IgD-negative memory B cell (primary cell): ENCODE data around the gene POLR1E. TPM values are rescaled to one million over a fixed set of nuclear protein-coding genes. Genes with fewer than 3 reads are reported as not detected.
"Not testable (repeated sequence)": the region's sequence is repeated elsewhere in the genome, so short reads cannot be mapped to it uniquely, and the experiment has no call there.

Experiments used
- H3K27ac Mint-ChIP-seq, 3 donors: one replicate each; pipeline ENCODE4 v1.8.0; 2020 to 2022; ENCODE audit warnings: mild to moderate bottlenecking in 3 of 3, mixed read lengths in 3 of 3, moderate library complexity in 1 of 3
- H3K27me3 Mint-ChIP-seq: one replicate; pipeline ENCODE4 v1.8.0; 2021; ENCODE audit warnings: mixed read lengths
- H3K36me3 Mint-ChIP-seq: one replicate; pipeline ENCODE4 v1.8.0; 2020; ENCODE audit warnings: mild to moderate bottlenecking, mixed read lengths
- H3K4me1 Mint-ChIP-seq, 3 donors: one replicate each; pipeline ENCODE4 v1.8.0; 2020 to 2022; ENCODE audit warnings: mixed read lengths in 3 of 3, mild to moderate bottlenecking in 1 of 3
- H3K4me3 Mint-ChIP-seq, 4 donors: one replicate each; pipeline ENCODE4 v1.8.0; 2020 to 2022; ENCODE audit warnings: mild to moderate bottlenecking in 4 of 4, mixed read lengths in 4 of 4, moderate library complexity in 3 of 4
- H3K9me3 Mint-ChIP-seq, 3 donors: one replicate each; pipeline ENCODE4 v1.8.0; 2020 to 2021; ENCODE audit warnings: mixed read lengths in 3 of 3, mild to moderate bottlenecking in 1 of 3
- polyA plus RNA-seq: library from polyadenylated mRNA; unstranded; fragments of 300-500 nt; fragmentation: Illumina TruSeq; gene quantifications from one replicate; pipeline ENCODE4 v1.2.3, GENCODE V29; 2021

Gene POLR1E
- polyA plus RNA-seq, 1 donor from 2014 or later = 13.7 TPM

GRCh38 chr9:37504605-37505004 is 18.9 kb downstream of the POLR1E start:
- H3K4me1 Mint-ChIP-seq = peaks cover 0 to 2% (median 0%) of the 10 kb centered on the region in 3 donors
- H3K27ac Mint-ChIP-seq = peak overlapping the region in 1 of 3 donors; percentile 80
- no peaks in the 10 kb centered on the region for H3K9me3 Mint-ChIP-seq
- no peaks in the 10 kb centered on the region for H3K27me3 Mint-ChIP-seq
- no peak overlapping the region for H3K4me3 Mint-ChIP-seq
- H3K36me3 Mint-ChIP-seq = no peaks in the 10 kb centered on the region

GRCh38 chr9:37507566-37508134 is 21.9 kb downstream of the POLR1E start:
- peaks cover under 1% of the 10 kb centered on the region for H3K36me3 Mint-ChIP-seq
- H3K4me3 Mint-ChIP-seq = peak overlapping the region in 1 of 4 donors; percentile 45
- H3K4me1 Mint-ChIP-seq = peaks cover 0 to 2% (median 0%) of the 10 kb centered on the region in 3 donors
- H3K27me3 Mint-ChIP-seq = no peaks in the 10 kb centered on the region
- H3K27ac Mint-ChIP-seq = no peak overlapping the region
- H3K9me3 Mint-ChIP-seq = no peaks in the 10 kb centered on the region

- Mint-ChIP-seq H3K36me3 (peaks cover 2% of the 10 kb centered on the region), H3K27ac (peak overlapping the region in 2 of 3 donors; percentile 16 to 97), H3K4me3 (no peak overlapping the region), H3K9me3 (no peaks in the 10 kb centered on the region), H3K4me1 (peaks cover 0 to 2% (median 0%) of the 10 kb centered on the region in 3 donors), H3K27me3 (no peaks in the 10 kb centered on the region)
Measured at GRCh38 chr9:37508135-37508833, 22.5 kb downstream of the POLR1E start.

- H3K9me3 Mint-ChIP-seq = no peaks in the 10 kb centered on the region
- no peaks in the 10 kb centered on the region for H3K27me3 Mint-ChIP-seq
- peaks cover 0 to 2% (median 0%) of the 10 kb centered on the region in 3 donors for H3K4me1 Mint-ChIP-seq
- no peak overlapping the region for H3K4me3 Mint-ChIP-seq
- H3K27ac Mint-ChIP-seq = peak overlapping the region in 1 of 3 donors; percentile 97
- H3K36me3 Mint-ChIP-seq = peaks cover 2% of the 10 kb centered on the region
Measured at GRCh38 chr9:37508834-37509206, 23.1 kb downstream of the POLR1E start.

GRCh38 chr9:37509536-37509935 is 23.8 kb downstream of the POLR1E start:
- Mint-ChIP-seq H3K4me1 (peaks cover 0 to 2% (median 0%) of the 10 kb centered on the region in 3 donors), H3K4me3 (no peak overlapping the region), H3K27me3 (no peaks in the 10 kb centered on the region), H3K9me3 (no peaks in the 10 kb centered on the region), H3K27ac (peak overlapping the region in 1 of 3 donors; percentile 97), H3K36me3 (peaks cover 4% of the 10 kb centered on the region)

GRCh38 chr9:37510053-37510452 is 24.3 kb downstream of the POLR1E start:
- H3K36me3 Mint-ChIP-seq, H3K27ac Mint-ChIP-seq, H3K27me3 Mint-ChIP-seq, H3K4me1 Mint-ChIP-seq, H3K4me3 Mint-ChIP-seq, H3K9me3 Mint-ChIP-seq: not testable (repeated sequence)

- H3K36me3 Mint-ChIP-seq = peaks cover 4% of the 10 kb centered on the region
- no peak overlapping the region for H3K4me3 Mint-ChIP-seq
- H3K9me3 Mint-ChIP-seq = no peaks in the 10 kb centered on the region
- no peaks in the 10 kb centered on the region for H3K27me3 Mint-ChIP-seq
- H3K27ac Mint-ChIP-seq = peak overlapping the region in 1 of 3 donors; percentile 53
- peaks cover 0 to 2% (median 0%) of the 10 kb centered on the region in 3 donors for H3K4me1 Mint-ChIP-seq
Measured at GRCh38 chr9:37511016-37512010, 25.6 kb downstream of the POLR1E start.

- Mint-ChIP-seq H3K27me3 (no peaks in the 10 kb centered on the region), H3K27ac (no peak overlapping the region), H3K9me3 (no peaks in the 10 kb centered on the region), H3K4me1 (no peaks in the 10 kb centered on the region), H3K36me3 (peaks cover 4% of the 10 kb centered on the region), H3K4me3 (peak overlapping the region in 1 of 4 donors; percentile 65)
Measured at GRCh38 chr9:37512437-37512836, 26.7 kb downstream of the POLR1E start.

GRCh38 chr9:37514415-37514814 is 28.7 kb downstream of the POLR1E start:
- H3K4me1 Mint-ChIP-seq, H3K27me3 Mint-ChIP-seq, H3K27ac Mint-ChIP-seq, H3K36me3 Mint-ChIP-seq, H3K9me3 Mint-ChIP-seq, H3K4me3 Mint-ChIP-seq: not testable (repeated sequence)

GRCh38 chr9:37514999-37515398 is 29.3 kb downstream of the POLR1E start:
- Mint-ChIP-seq H3K4me3 (no peak overlapping the region), H3K27ac (no peak overlapping the region), H3K36me3 (peaks cover 8% of the 10 kb centered on the region), H3K9me3 (no peaks in the 10 kb centered on the region), H3K27me3 (no peaks in the 10 kb centered on the region), H3K4me1 (no peaks in the 10 kb centered on the region)

GRCh38 chr9:37515620-37516258 is 30.0 kb downstream of the POLR1E start:
- no peaks in the 10 kb centered on the region for H3K27me3 Mint-ChIP-seq
- H3K4me3 Mint-ChIP-seq = no peak overlapping the region
- no peaks in the 10 kb centered on the region for H3K9me3 Mint-ChIP-seq
- no peak overlapping the region for H3K27ac Mint-ChIP-seq
- peaks cover 9% of the 10 kb centered on the region for H3K36me3 Mint-ChIP-seq
- H3K4me1 Mint-ChIP-seq = peaks cover 0 to 2% (median 1%) of the 10 kb centered on the region in 3 donors

- Mint-ChIP-seq H3K36me3 (peaks cover 14% of the 10 kb centered on the region), H3K4me3 (no peak overlapping the region), H3K27me3 (no peaks in the 10 kb centered on the region), H3K27ac (no peak overlapping the region), H3K4me1 (peaks cover 0 to 4% (median 2%) of the 10 kb centered on the region in 3 donors), H3K9me3 (no peaks in the 10 kb centered on the region)
Measured at GRCh38 chr9:37517923-37518322, 32.2 kb downstream of the POLR1E start.

- Mint-ChIP-seq H3K4me1 (peaks cover 0 to 4% (median 2%) of the 10 kb centered on the region in 3 donors), H3K27ac (no peak overlapping the region), H3K4me3 (no peak overlapping the region), H3K27me3 (no peaks in the 10 kb centered on the region), H3K9me3 (no peaks in the 10 kb centered on the region), H3K36me3 (peaks cover 15% of the 10 kb centered on the region)
Measured at GRCh38 chr9:37520641-37521040, 34.9 kb downstream of the POLR1E start.

- H3K27me3 Mint-ChIP-seq = no peaks in the 10 kb centered on the region
- peaks cover 15% of the 10 kb centered on the region for H3K36me3 Mint-ChIP-seq
- peak overlapping the region in 1 of 3 donors; percentile 27 for H3K27ac Mint-ChIP-seq
- H3K4me1 Mint-ChIP-seq = peaks cover 0 to 4% (median 2%) of the 10 kb centered on the region in 3 donors
- no peak overlapping the region for H3K4me3 Mint-ChIP-seq
- no peaks in the 10 kb centered on the region for H3K9me3 Mint-ChIP-seq
Measured at GRCh38 chr9:37521111-37521510, 35.4 kb downstream of the POLR1E start.
